GM18499 (cell line): ENCODE results near the gene GPR158.

ENCODE experiments used
- ATAC-seq: cut with Tn5 transposase; IDR thresholded peaks from one replicate; pipeline ENCODE4 v1.9.1; 2021; ENCODE audit warnings: moderate number of reproducible peaks; ENCODE audit not compliant: insufficient read depth, unreplicated experiment

GPR158 gene

DNA sequence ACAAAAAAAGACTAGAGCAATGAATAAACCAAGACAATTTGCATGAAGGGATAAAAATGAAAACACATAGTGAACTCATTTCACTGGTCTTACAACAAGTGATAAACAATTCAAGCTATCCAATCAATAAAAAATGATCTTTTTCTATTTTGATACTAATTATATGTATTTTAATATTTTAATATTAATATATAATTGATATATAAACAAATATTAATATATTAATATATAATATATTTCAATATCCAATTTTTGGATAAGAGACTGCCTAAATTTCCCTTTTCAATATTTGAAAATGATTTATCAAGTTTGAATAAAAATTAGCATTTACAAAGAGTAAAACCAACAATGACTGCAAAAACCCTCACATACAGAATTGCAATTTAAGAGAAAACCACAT lies 317.9 kb downstream of the GPR158 start:
- no peak for ATAC-seq

GRCh38 chr10:25493122-25493893 lies 318.5 kb downstream of the GPR158 start:
- no peak for ATAC-seq

DNA sequence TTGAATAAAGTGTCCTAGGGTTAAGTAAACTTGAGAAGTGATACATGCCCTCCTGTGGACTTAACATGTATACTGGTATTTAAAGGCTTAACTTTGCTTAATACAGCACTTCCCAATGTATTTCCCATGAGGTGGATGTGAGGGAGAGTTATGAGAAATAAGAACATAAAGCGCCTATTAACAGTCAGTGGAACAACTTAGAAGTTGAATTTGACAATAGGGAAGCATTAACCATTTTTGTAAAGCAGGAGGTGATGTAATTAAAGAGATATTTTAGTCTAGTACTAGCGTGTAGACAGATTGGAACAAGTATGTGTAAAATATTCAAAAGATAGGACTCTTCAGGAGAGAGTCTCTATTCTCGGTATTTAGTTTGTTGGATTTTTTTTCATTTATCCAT lies 322.4 kb downstream of the GPR158 start:
- ATAC-seq = no peak

GRCh38 chr10:25498645-25499044 lies 323.8 kb downstream of the GPR158 start:
- ATAC-seq = no peak

GRCh38 chr10:25501912-25502311 lies 327.1 kb downstream of the GPR158 start:
- ATAC-seq = no peak

DNA sequence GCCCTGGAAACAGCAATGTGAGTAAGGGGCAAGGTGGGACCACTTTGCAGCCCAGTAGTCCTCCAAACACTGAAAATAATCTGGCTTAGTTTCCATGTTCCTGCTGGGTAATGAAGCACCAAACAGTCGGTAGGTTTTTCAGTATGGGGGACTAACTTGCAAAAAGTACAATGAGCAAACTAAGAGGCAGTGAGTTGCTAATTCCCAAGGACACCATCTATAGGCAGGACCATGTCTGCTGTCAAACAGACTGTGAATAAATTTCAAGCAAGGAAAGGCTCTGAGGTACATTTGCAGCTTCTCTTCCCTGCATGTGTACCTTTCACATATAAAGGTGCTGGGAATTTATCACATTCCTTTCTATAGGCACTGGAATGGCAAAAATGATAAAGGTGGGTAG lies 327.7 kb downstream of the GPR158 start:
- ATAC-seq = no peak

DNA sequence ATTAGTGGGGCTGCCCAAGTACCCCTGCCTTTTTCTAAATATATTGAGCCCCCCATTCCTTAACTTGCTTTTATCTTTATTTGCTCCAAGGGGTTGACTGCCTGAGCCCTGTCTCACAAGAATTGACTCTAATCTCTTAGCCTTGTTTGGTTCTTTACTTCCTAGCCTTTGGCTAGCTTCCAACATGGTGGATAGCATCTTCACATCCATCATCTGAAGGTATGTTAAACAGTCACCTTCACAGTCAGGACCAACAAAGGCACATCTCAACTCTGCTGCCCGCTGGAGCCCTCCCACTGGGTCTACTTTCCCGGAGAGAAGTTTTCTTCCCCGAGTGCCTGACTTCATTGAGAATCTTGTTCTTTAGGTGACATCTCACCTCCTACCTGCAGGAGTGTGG lies 329.5 kb downstream of the GPR158 start:
- ATAC-seq = no peak

DNA sequence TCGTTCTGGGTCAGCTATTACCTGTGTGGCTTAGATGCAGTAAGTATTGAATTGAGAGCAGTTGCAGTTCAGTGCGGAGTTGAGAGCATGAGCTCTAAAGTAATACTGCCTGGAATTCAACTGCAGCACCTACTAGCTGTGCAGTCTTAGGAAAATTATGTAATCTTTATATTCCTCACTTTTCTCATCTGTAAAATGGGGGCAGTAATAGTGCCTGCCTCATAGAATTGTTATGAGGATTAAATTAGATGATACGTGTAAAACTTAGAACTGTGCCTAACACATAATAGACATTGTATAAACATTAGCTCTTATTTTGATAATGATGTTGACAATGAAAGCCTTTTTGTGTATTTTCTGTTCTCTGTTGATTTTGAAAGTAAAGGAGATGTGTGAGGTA lies 330.0 kb downstream of the GPR158 start:
- no peak for ATAC-seq

GRCh38 chr10:25505466-25505865 lies 330.7 kb downstream of the GPR158 start:
- ATAC-seq = no peak

DNA sequence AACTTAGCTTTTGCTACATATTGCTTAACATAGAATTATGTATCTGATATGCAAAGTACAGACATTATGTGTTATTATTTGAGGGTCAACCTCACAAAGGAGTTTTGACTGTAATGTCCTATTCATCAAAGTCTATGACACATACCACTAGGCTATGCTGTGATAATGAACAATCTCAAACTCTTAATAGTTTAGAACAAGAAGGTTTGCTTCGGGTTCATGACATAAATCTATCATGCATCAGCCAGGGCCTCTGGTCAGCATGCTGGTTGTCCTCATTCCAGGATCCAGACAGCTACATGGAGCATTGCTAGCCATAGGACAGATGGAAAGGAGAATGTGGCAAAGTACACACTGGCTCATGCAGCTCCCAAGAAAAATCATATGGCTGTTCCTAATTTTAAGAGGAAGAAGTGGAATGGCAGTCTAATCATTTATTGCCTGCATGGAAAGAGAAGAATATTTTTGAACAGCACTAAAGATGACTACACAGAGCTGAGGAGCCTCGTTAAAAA lies 332.1 kb downstream of the GPR158 start:
- no peak for ATAC-seq

- no peak for ATAC-seq
These were observed 333.5 kb downstream of the GPR158 start for GRCh38 chr10:25508112-25508815.

- ATAC-seq = no peak
These were observed 334.4 kb downstream of the GPR158 start for GRCh38 chr10:25509151-25509550.

- ATAC-seq = no peak
These were observed 347.5 kb downstream of the GPR158 start for GRCh38 chr10:25522294-25522693.

DNA sequence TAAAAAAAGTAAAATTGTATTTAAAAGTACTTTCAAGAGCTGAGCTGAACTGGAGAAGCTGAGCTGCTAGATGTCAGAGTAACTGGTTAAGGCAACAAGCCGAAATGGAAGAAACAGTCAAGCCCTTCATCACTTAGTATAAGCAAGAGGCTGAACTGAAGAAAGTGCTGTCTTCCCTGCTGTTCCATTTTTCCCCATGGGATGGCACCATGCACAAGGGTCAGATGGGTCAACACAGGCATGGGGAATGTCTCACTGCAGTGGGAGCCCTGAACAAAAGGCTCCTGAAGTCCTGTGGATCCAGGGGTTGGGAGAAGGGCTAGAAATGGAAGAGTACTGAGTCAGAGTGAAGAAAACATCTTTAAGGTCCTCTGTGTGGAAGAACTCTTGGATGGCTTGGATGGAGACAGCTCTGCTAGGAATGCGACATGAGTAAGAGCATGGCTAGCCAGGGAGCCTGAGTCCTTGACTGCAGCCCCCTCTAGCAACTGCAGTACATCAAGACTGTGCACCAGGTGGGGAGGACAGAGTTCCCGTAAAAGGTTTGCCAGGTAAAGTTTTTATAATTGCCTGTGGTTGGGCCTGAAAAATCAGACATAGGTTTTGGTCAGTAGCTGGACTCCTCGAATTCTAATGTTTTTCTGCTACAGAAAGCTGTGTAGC lies 348.3 kb downstream of the GPR158 start:
- no peak for ATAC-seq

DNA sequence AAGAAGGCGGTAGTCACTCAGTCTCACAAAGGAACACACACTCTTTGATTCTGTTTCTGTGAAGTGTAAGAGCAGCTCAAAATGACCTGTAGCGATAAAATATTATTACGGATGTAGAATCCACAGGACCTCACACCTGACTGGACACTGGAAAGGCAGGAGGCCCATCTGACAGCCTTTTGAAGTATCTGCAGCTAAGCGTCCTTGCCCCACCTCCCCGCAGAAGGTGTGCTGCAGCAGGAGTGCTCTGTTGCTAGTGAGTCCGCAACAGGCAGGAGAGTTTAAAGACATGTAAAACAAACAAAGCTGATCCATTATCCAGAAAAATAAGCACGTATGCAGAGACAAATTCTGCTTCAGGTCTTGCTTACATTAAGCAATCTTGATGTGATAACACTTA lies 355.5 kb downstream of the GPR158 start:
- ATAC-seq = no peak

- no peak for ATAC-seq
These were observed 356.8 kb downstream of the GPR158 start for GRCh38 chr10:25531457-25532061.

DNA sequence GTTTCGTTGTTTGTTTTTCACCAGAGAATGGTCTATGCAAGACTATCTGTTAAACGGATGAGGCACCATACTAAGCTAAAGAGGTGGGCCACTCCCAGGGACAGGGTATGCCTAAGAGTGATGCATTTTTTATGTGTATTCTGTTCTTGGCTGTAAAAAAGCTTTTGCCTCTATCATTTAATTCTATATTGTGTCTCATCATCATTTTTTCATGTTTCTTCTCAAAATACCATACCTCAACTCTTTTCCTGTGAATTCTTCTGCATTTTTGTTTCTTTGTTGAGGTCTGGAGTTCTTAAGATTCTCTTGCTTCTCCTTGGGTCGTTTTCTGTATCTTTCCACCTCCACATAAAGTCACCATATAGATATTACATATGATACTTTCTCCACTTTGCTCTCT lies 357.4 kb downstream of the GPR158 start:
- no peak for ATAC-seq

DNA sequence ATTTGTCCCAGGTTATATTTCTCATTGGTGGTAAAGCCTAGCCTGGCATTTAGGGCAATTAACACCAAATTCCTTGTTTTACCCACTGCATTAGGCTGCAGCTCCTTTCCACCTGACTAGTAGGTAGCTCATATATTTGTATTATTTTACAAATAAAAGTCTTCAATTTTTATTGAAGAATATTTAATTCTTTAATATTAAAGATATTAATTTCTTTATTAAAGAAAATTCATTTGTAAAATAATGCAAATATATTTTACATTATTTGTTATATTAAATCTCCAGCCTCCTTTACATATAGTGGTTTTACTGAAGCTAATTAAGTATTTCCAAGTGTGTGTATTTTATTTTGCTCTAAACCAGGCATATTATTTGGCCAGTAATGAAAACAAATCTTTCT lies 361.2 kb downstream of the GPR158 start:
- ATAC-seq = no peak

DNA sequence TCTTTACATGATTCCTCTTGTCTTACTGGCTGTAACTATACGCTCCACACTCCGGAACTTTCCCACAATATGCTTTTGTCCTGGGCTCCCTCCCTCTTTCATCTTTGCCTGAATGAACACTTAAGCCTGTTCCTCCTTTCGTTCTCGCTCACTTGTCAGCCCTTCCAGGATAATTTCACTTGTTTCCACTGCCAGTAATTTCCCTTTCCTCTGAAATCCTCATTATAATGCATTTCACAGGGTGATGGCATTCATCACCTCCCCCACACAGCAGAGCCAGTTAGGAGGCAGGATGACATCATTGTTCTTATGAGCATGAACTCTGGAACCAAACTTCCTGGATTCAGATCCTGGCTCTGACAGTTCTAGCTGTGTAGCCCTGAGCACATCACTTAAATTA lies 372.6 kb downstream of the GPR158 start:
- no peak for ATAC-seq

DNA sequence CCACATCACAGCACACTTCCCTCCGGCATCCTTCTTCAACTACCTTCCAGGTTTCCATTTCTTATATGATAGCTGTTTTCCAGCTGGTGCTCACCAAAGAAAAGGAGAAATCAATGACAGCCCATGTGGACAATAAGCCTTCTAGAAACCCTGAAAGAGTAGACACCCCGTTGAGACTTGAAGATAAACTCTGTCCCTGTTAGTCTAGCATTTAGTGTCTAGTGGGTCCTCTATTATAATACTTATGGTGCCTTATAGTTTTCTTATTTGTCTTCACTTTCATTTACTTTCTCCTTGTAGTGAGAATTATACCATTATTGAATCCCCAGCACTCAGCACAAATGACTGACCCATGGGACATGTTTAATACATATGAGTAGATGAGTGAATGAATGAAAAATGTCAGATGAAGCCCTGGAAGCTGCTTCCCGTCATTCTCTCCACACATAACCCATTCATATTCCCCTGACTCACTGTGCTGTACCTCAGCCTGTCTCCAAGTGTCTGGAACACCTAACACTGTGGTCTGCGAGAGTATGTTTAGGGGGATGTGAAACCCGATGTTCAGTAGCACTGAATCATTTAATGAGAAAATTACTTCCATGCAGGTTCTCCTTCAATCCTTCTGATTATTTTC lies 377.6 kb downstream of the GPR158 start:
- ATAC-seq = no peak
